Heart left ventricle (tissue), 13 donors: ENCODE data around the gene MID1.

ENCODE experiments used
- CTCF ChIP-seq, 12 donors: fragments of 200-600 bp; sonication (generic) in 4 of 12; IDR thresholded peaks; one replicate each; pipeline versions ENCODE4 v1.5.0 to v1.8.0; 2018 to 2022; ENCODE audit warnings: antibody characterized with exemption in 12 of 12, mild to moderate bottlenecking in 5 of 12
- POLR2A ChIP-seq, 2 donors: fragments of 450-650 bp; IDR thresholded peaks; one replicate each; pipeline ENCODE4 v1.6.1; 2017; ENCODE audit warnings: antibody characterized with exemption in 2 of 2, mild to moderate bottlenecking in 2 of 2, moderate library complexity in 2 of 2
- donor health status: ischemic (EF 13 %, LVEDD 7.1; RV severe dilation, severe dysfunction).
- donor health status: DM: no; HTN: yes; CAD: no.
- donor health status: DM: no; HTN: no; CAD: no.
- donor health status: ischemic (EF 25% LVEDD 6.9; RV normal size, moderate dysfunction).
- donor health status: ischemic (EF 25% LVEDD 5.7; RV mildly dilated, moderate dysfunction).
- donor health status: ischemic (EF 35%, LVEDD 5.7; RV mildly dilated, moderate dysfunction).
- donor health status: nonischemic (EF 11% LVEDD 7.7; RV severe dilation, severe dysfunction).
- donor health status: DM: yes; HTN: yes; CAD: no.
- donor health status: PGD.
- donor health status: ischemic (EF 29% LVEDD 5.4; RV normal size, mild dysfunction).
- donor health status: nonischemic (EF 23%, LVEDD 6.1; RV moderate dilation, normal function).

DNA sequence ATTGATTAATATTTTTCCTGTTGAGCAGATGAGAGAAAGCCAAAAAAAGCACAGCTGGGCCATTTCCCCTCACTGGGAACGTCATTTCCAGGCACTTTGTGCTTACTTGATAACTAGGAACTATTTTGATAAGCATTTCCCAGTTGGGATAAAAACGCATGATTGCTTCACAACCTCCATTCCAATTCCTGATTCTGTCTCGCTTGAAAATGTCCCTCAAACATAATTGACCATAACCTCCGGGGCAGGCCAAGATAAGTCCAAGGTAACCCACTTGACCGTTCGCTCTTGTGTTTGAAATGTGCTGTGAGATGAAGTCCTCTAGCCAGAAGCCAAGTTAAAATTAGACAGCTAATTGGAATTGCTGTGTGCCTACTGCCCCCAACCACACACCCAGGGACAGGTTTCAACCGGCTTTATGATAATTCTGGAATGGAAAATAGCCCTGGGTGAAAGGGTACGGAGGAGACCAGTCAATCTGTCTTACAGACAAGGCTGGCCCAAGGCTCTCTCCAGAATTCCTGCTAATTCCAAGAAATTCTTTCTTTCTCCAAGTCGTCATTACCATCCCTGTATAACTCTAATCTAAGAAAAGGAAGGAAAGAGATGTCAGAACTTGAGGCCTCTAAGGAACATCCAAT is 137.1 kb downstream of the MID1 start:
- TF ChIP-seq POLR2A (IDR thresholded peaks at IDR 0.05) (no peak), CTCF (IDR thresholded peaks at IDR 0.05) (no peak)
